ENCODE data around the gene RAD51B. TPM values are rescaled to one million over a fixed set of nuclear protein-coding genes. Genes with fewer than 3 reads are reported as not detected.
"Not testable (repeated sequence)": the region's sequence is repeated elsewhere in the genome, so short reads cannot be mapped to it uniquely, and the experiment has no call there.

The RAD51B gene
- total and polyA plus RNA-seq, 9 of the 15 experiments (the other 6 are each of a cell fraction or from before 2014, with no cell fraction given) = 8.5 to 17.3 (median 11.3) TPM

DNA sequence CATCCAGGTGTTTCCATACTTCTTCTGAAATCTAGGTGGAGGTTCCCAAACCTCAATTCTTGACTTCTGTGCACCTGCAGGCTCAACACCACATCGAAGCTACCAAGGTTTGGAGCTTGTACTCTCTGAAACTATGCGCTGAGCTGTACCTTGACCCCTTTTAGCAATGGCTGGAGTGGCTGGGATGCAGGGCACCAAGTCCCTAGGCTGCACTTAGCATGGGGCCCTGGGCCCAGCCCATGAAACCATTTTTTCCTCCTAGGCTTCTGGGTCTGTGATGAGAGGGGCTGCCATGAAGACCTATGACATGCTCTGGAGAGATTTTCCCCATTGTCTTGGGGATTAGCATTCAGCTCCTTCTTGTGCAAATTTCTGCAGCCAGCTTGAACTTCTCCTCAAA is 148.4 kb downstream of the RAD51B start:
- H3K4me2 ChIP-seq (ENCODE audit: insufficient read depth, low read length); intact Hi-C loops (cut with micrococcal nuclease); BruUV-seq (replicated peaks); H3K27ac ChIP-seq (ENCODE audit: extremely low read depth, low read depth, low read length); H3K9me3 ChIP-seq (replicated peaks; ENCODE audit: control insufficient read depth, insufficient read depth, low read depth, low read length); H3K4me3 ChIP-seq; H3K79me2 ChIP-seq (ENCODE audit: control insufficient read depth, insufficient read depth, low read length); DNase-seq (ENCODE audit: extremely low read depth in 1 of 4, low spot score in 3 of 4); CTCF ChIA-PET (ENCODE audit: low intra/inter-chr PET ratio); H3K9me1 ChIP-seq (ENCODE audit: control insufficient read depth, insufficient read depth, low read length); in situ Hi-C loops (cut with MboI); ATAC-seq; H3K4me1 ChIP-seq (replicated peaks in 1 of 2; ENCODE audit: control insufficient read depth in 2 of 2, insufficient read depth in 2 of 2, low read length in 2 of 2); H2AFZ ChIP-seq (ENCODE audit: low read depth, low read length); H3K9ac ChIP-seq (ENCODE audit: insufficient read depth in 1 of 2, low read depth in 2 of 2, low read length in 2 of 2); FAIRE-seq; H3K36me3 ChIP-seq (ENCODE audit: control insufficient read depth, insufficient read depth, low read length); H4K20me1 ChIP-seq (replicated peaks; ENCODE audit: control insufficient read depth, insufficient read depth, low read length); H3K27me3 ChIP-seq (ENCODE audit: control insufficient read depth in 2 of 2, insufficient read depth in 2 of 2, low read length in 2 of 2): not testable (repeated sequence)
- POLR2A ChIA-PET = interaction anchor here (0.7 kb wide), 1 partner anchor 46 kb away, joined by 3 read pairs; no protein-coding TSS in a partner anchor
- 54% methylated on average over 2 of the region's 2 CpGs for WGBS (ENCODE audit: insufficient coverage, low coverage, missing lambda C conversion rate)

DNA sequence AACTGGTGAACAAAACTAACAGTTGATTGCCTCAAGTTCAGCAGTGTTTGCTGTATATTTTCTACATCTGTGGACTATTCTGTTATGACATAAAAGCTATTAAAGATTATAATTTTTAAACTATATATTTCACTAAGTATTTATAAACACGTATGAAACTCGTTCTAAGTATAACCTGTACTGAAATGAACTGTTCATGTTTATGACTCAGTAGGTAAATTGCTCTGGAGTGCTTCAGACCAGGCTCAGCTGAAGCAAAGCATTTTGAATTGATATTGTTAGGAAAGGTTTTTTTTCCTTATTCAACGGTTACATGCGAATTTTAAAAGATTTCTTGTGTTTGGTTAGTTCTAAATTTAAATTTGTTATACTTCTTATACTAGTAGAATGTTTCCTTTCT is 151.3 kb downstream of the RAD51B start:
- BruUV-seq (replicated peaks) = no TSS peak

More for the DNA sequence above, 151.3 kb downstream of the RAD51B start:
- H3K27ac ChIP-seq (ENCODE audit: extremely low read depth, low read depth, low read length) = no peak overlapping the region
- no peaks in the 10 kb centered on the region for H3K9me3 ChIP-seq (replicated peaks; ENCODE audit: control insufficient read depth, insufficient read depth, low read depth, low read length)
- H3K27me3 ChIP-seq (ENCODE audit: control insufficient read depth in 2 of 2, insufficient read depth in 2 of 2, low read length in 2 of 2) = no peaks in the 10 kb centered on the region
- H3K36me3 ChIP-seq (ENCODE audit: control insufficient read depth, insufficient read depth, low read length) = no peaks in the 10 kb centered on the region
- no peak overlapping the region for H3K4me3 ChIP-seq
- H3K79me2 ChIP-seq (ENCODE audit: control insufficient read depth, insufficient read depth, low read length) = no peaks in the 10 kb centered on the region
- WGBS (ENCODE audit: insufficient coverage, low coverage, missing lambda C conversion rate) = 18% methylated on average over 4 of the region's 4 CpGs
- no peaks in the 10 kb centered on the region for H3K4me1 ChIP-seq (replicated peaks in 1 of 2; ENCODE audit: control insufficient read depth in 2 of 2, insufficient read depth in 2 of 2, low read length in 2 of 2)
- no peak for TF ChIP-seq PHB2 (IDR thresholded peaks at IDR 0.05; ENCODE audit: low read depth)
- no peak for TF ChIP-seq ZFP1 (CRISPR knock-in tag; IDR thresholded peaks at IDR 0.05)
- TF ChIP-seq, protein P1, sequence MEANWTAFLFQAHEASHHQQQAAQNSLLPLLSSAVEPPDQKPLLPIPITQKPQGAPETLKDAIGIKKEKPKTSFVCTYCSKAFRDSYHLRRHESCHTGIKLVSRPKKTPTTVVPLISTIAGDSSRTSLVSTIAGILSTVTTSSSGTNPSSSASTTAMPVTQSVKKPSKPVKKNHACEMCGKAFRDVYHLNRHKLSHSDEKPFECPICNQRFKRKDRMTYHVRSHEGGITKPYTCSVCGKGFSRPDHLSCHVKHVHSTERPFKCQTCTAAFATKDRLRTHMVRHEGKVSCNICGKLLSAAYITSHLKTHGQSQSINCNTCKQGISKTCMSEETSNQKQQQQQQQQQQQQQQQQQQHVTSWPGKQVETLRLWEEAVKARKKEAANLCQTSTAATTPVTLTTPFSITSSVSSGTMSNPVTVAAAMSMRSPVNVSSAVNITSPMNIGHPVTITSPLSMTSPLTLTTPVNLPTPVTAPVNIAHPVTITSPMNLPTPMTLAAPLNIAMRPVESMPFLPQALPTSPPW (CRISPR knock-in tag; IDR thresholded peaks at IDR 0.05) = no peak
- no peak for TF ChIP-seq ETV6 (IDR thresholded peaks at IDR 0.05; ENCODE audit: borderline replicate concordance in 1 of 2, low read depth in 2 of 2, low read length in 1 of 2)
- TF ChIP-seq ETV6 (CRISPR knock-in tag; IDR thresholded peaks at IDR 0.05; ENCODE audit: borderline replicate concordance) = no peak
- TF ChIP-seq ZNF24 (IDR thresholded peaks at IDR 0.05) = no peak
- TF ChIP-seq, protein P2, sequence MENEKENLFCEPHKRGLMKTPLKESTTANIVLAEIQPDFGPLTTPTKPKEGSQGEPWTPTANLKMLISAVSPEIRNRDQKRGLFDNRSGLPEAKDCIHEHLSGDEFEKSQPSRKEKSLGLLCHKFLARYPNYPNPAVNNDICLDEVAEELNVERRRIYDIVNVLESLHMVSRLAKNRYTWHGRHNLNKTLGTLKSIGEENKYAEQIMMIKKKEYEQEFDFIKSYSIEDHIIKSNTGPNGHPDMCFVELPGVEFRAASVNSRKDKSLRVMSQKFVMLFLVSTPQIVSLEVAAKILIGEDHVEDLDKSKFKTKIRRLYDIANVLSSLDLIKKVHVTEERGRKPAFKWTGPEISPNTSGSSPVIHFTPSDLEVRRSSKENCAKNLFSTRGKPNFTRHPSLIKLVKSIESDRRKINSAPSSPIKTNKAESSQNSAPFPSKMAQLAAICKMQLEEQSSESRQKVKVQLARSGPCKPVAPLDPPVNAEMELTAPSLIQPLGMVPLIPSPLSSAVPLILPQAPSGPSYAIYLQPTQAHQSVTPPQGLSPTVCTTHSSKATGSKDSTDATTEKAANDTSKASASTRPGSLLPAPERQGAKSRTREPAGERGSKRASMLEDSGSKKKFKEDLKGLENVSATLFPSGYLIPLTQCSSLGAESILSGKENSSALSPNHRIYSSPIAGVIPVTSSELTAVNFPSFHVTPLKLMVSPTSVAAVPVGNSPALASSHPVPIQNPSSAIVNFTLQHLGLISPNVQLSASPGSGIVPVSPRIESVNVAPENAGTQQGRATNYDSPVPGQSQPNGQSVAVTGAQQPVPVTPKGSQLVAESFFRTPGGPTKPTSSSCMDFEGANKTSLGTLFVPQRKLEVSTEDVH (IDR thresholded peaks at IDR 0.05; ENCODE audit: low read depth, partially characterized antibody) = no peak
- TF ChIP-seq SMARCE1 (IDR thresholded peaks at IDR 0.05) = no peak
- no peak for TF ChIP-seq ZNF3 (CRISPR knock-in tag; IDR thresholded peaks at IDR 0.05)
- TF ChIP-seq ZNF57 (CRISPR knock-in tag; IDR thresholded peaks at IDR 0.05) = no peak
- TF ChIP-seq SRSF3 (IDR thresholded peaks at IDR 0.05; ENCODE audit: insufficient read depth, low read length) = no peak
- intact Hi-C loops (cut with micrococcal nuclease) = no loop called here
- no peak for ATAC-seq
- no peaks in the 10 kb centered on the region for H3K9me1 ChIP-seq (ENCODE audit: control insufficient read depth, insufficient read depth, low read length)
- in situ Hi-C loops (cut with MboI) = no loop called here
- CTCF ChIA-PET (ENCODE audit: low intra/inter-chr PET ratio) = no interaction called here
- no peak overlapping the region for H3K9ac ChIP-seq (ENCODE audit: insufficient read depth in 1 of 2, low read depth in 2 of 2, low read length in 2 of 2)
- H3K4me2 ChIP-seq (ENCODE audit: insufficient read depth, low read length) = no peak overlapping the region
- H2AFZ ChIP-seq (ENCODE audit: low read depth, low read length) = no peak overlapping the region
- FAIRE-seq = no peak
- no peak for DNase-seq (ENCODE audit: extremely low read depth in 1 of 4, low spot score in 3 of 4)
- H4K20me1 ChIP-seq (replicated peaks; ENCODE audit: control insufficient read depth, insufficient read depth, low read length) = no peaks in the 10 kb centered on the region
- POLR2A ChIA-PET = no interaction called here

Measured in K562 (cell line).